SK-N-SH (cell line): ENCODE results near the gene IFNG-AS1. TPM values are rescaled to one million over a fixed set of nuclear protein-coding genes. Genes with fewer than 3 reads are reported as not detected.

Experiments
- CTCF ChIA-PET: fragments of 300-600, 350-600 bp; formaldehyde crosslinking; extraction: SDS; loops from one replicate; lab custom pipeline; 2021; lab: Yijun Ruan, JAX
- POLR2A ChIA-PET: fragments of 350-600 bp; sonication (Branson Sonifier 250); formaldehyde crosslinking; extraction: SDS; loops from one replicate; lab custom pipeline; 2020; ENCODE audit warnings: antibody characterized with exemption, inconsistent platforms; lab: Yijun Ruan, JAX
- DNase-seq: peaks from one replicate; pipeline ENCODE4 v3.0.0; 2012
- H2AFZ ChIP-seq: fragments of 200-600 bp; sonication (generic); 2 replicates; pipeline ENCODE4 v1.8.1; 2016; ENCODE audit warnings: antibody characterized with exemption, mild to moderate bottlenecking, low read depth
- H3F3A ChIP-seq: fragments of 200-600 bp; sonication (generic); replicated peaks from 2 replicates; pipeline ENCODE3; 2016; ENCODE audit warnings: antibody characterized with exemption, mild to moderate bottlenecking; ENCODE audit not compliant: insufficient read depth
- H3K27ac ChIP-seq, 2 experiments: fragments of 200-500 bp in 1 of 2; fragments of 200-600 bp in 1 of 2; sonication (Bioruptor generic) in 1 of 2; sonication (generic), shearing (Covaris generic) in 1 of 2; 2 replicates each; pipeline versions ENCODE4 v1.5.1 to v1.6.1; 2014 to 2016; ENCODE audit warnings: low read depth in 2 of 2, inconsistent platforms in 1 of 2, low read length in 1 of 2, mild to moderate bottlenecking in 1 of 2, mixed read lengths in 1 of 2
- H3K27me3 ChIP-seq: fragments of 200-600 bp; sonication (generic), shearing (Covaris generic); 2 replicates; pipeline ENCODE4 v1.6.1; 2016; ENCODE audit warnings: mixed run types; ENCODE audit not compliant: insufficient read depth
- H3K36me3 ChIP-seq, 2 experiments: fragments of 200-500 bp in 1 of 2; fragments of 200-600 bp in 1 of 2; sonication (Bioruptor generic) in 1 of 2; sonication (generic) in 1 of 2; replicated peaks in 1 of 2; 2 replicates each; pipeline versions ENCODE3 to v1.5.1; 2014 to 2016; ENCODE audit warnings: low read length in 1 of 2, mild to moderate bottlenecking in 1 of 2; ENCODE audit not compliant: insufficient read depth in 2 of 2, control insufficient read depth in 1 of 2
- H3K4me1 ChIP-seq, 2 experiments: fragments of 200-500 bp in 1 of 2; fragments of 200-600 bp in 1 of 2; sonication (Bioruptor generic) in 1 of 2; sonication (generic), shearing (Covaris generic) in 1 of 2; 2 replicates each; pipeline versions ENCODE4 v1.5.1 to v1.6.1; 2014 to 2016; ENCODE audit warnings: low read depth in 1 of 2, low read length in 1 of 2, mixed run types in 1 of 2; ENCODE audit not compliant: insufficient read depth in 2 of 2, control insufficient read depth in 1 of 2
- H3K4me2 ChIP-seq: fragments of 200-600 bp; sonication (generic), shearing (Covaris generic); 2 replicates; pipeline ENCODE4 v1.6.1; 2017; ENCODE audit warnings: mixed run types
- H3K4me3 ChIP-seq, 2 experiments: fragments of 200-500 bp in 1 of 2; fragments of 200-600 bp in 1 of 2; sonication (Bioruptor generic) in 1 of 2; sonication (generic), shearing (Covaris generic) in 1 of 2; 2 replicates each; pipeline versions ENCODE4 v1.5.1 to v1.8.1; 2014 to 2016; ENCODE audit warnings: low read depth in 2 of 2, inconsistent platforms in 1 of 2, low read length in 1 of 2, mild to moderate bottlenecking in 1 of 2, mixed read lengths in 1 of 2, moderate library complexity in 1 of 2
- H3K79me2 ChIP-seq: fragments of 200-600 bp; sonication (generic); 2 replicates; pipeline ENCODE4 v1.8.1; 2017; ENCODE audit warnings: mild to moderate bottlenecking; ENCODE audit not compliant: insufficient read depth
- H3K9ac ChIP-seq: fragments of 200-600 bp; sonication (generic); 2 replicates; pipeline ENCODE4 v1.6.1; 2017; ENCODE audit warnings: mixed run types
- H3K9me2 ChIP-seq: fragments of 200-600 bp; sonication (generic); 2 replicates; pipeline ENCODE4 v1.6.1; 2017; ENCODE audit warnings: mixed run types
- H3K9me3 ChIP-seq: fragments of 200-600 bp; sonication (generic); 2 replicates; pipeline ENCODE4 v1.6.1; 2017; ENCODE audit warnings: mixed run types, mild to moderate bottlenecking, moderate library complexity
- H4K20me1 ChIP-seq: fragments of 200-600 bp; sonication (generic); 2 replicates; pipeline ENCODE4 v1.6.1; 2017; ENCODE audit warnings: mild to moderate bottlenecking, mixed run types; ENCODE audit not compliant: insufficient read depth
- ELF1 ChIP-seq: IDR thresholded peaks from 2 replicates; pipeline ENCODE4 v1.4.0; 2012
- EP300 ChIP-seq, 2 experiments: IDR thresholded peaks; 2 replicates each; pipeline versions ENCODE4 v1.4.0 to v1.6.1; 2012; ENCODE audit warnings: borderline replicate concordance in 1 of 2, low read depth in 1 of 2, low read length in 1 of 2
- FOSL2 ChIP-seq: IDR thresholded peaks from 2 replicates; pipeline ENCODE4 v1.4.0; 2012; ENCODE audit warnings: low read depth, mild to moderate bottlenecking, moderate library complexity, borderline replicate concordance
- FOXJ3 ChIP-seq: sonication (generic); formaldehyde crosslinking; IDR thresholded peaks from 2 replicates; pipeline ENCODE4 v1.5.1; 2020; ENCODE audit warnings: mild to moderate bottlenecking, missing genetic modification reagents
- GABPA ChIP-seq: IDR thresholded peaks from 2 replicates; pipeline ENCODE4 v1.4.0; 2012; ENCODE audit warnings: low read depth, mild to moderate bottlenecking
- IRF3 ChIP-seq: fragments of 150-350 bp; IDR thresholded peaks from 2 replicates; pipeline ENCODE4 v1.6.1; 2016; ENCODE audit warnings: mild to moderate bottlenecking, low read depth, low read length
- JUND ChIP-seq: IDR thresholded peaks from 2 replicates; pipeline ENCODE4 v1.4.0; 2012
- MAX ChIP-seq: IDR thresholded peaks from 2 replicates; pipeline ENCODE4 v1.4.0; 2012; ENCODE audit warnings: low read depth
- MEF2A ChIP-seq: IDR thresholded peaks from 2 replicates; pipeline ENCODE4 v1.4.0; 2012; ENCODE audit warnings: low read depth, borderline replicate concordance
- MXI1 ChIP-seq: IDR thresholded peaks from 2 replicates; pipeline ENCODE4 v1.6.1; 2012; ENCODE audit warnings: mild to moderate bottlenecking, low read depth, low read length, improper control_type of control experiment
- POLR2AphosphoS5 ChIP-seq: IDR thresholded peaks from 2 replicates; pipeline ENCODE4 v1.6.1; 2012; ENCODE audit warnings: low read depth, low read length
- RCOR1 ChIP-seq: fragments of 150-350 bp; IDR thresholded peaks from 2 replicates; pipeline ENCODE4 v1.6.1; 2017; ENCODE audit warnings: antibody characterized with exemption, low read length
- SIN3A ChIP-seq: IDR thresholded peaks from 2 replicates; pipeline ENCODE4 v1.6.1; 2012; ENCODE audit warnings: low read depth, mild to moderate bottlenecking, low read length, moderate library complexity, borderline replicate concordance
- USF1 ChIP-seq: IDR thresholded peaks from 2 replicates; pipeline ENCODE4 v1.4.0; 2012; ENCODE audit warnings: low read depth, borderline replicate concordance
- USF2 ChIP-seq: fragments of 150-350 bp; IDR thresholded peaks from 2 replicates; pipeline ENCODE4 v1.6.1; 2017; ENCODE audit warnings: antibody characterized with exemption, low read length, low read depth, borderline replicate concordance
- YY1 ChIP-seq: IDR thresholded peaks from 2 replicates; pipeline ENCODE4 v1.4.0; 2012; ENCODE audit warnings: low read depth, mild to moderate bottlenecking
- ZBTB33 ChIP-seq: IDR thresholded peaks from 2 replicates; pipeline ENCODE4 v1.4.0; 2012; ENCODE audit warnings: low read depth, borderline replicate concordance
- WGBS: methylation state at CpG from one replicate; pipeline ENCODE4 v1.1.6; 2017; ENCODE audit warnings: low lambda C conversion rate; 5-methylcytosine and 5-hydroxymethylcytosine counted together
- polyA plus RNA-seq, 3 experiments: library from polyadenylated mRNA; depleted of rRNA; stranded (reverse); fragments of >200 nt; gene quantifications; 2 replicates each; pipeline ENCODE4 v1.2.3, GENCODE V29; 2012

The IFNG-AS1 gene
- polyA plus RNA-seq, 1 of the 3 experiments (the other 2 are of a cell fraction): not detected

- TF ChIP-seq USF1 (no peak), ELF1 (no peak), ZBTB33 (no peak), SIN3A (no peak)
Observed at GRCh38 chr12:68043435-68043834, 54.2 kb downstream of the IFNG-AS1 start (continued).

- no peak for DNase-seq
- no peaks in the 10 kb centered on the region for H3K4me1 ChIP-seq
- H3K4me3 ChIP-seq: no peak overlapping the region
- H3F3A ChIP-seq: no peaks in the 10 kb centered on the region
- no peak overlapping the region for H3K27ac ChIP-seq
- no peaks in the 10 kb centered on the region for H3K9me3 ChIP-seq
- peaks cover 6% of the 10 kb centered on the region; the same call in 1 of the 2 replicates for H3K27me3 ChIP-seq
- H3K79me2 ChIP-seq: no peaks in the 10 kb centered on the region
- H2AFZ ChIP-seq: no peak overlapping the region
- POLR2A ChIA-PET: no interaction called here
- no peak overlapping the region for H3K9ac ChIP-seq
- H3K4me2 ChIP-seq: no peak overlapping the region
- CTCF ChIA-PET: interaction anchor here (0.6 to 2.8 kb wide), 4 partner anchors 8 to 268 kb away, joined by 3 to 18 read pairs (median 6); no protein-coding TSS in a partner anchor
- TF ChIP-seq MEF2A (no peak), USF2 (no peak), POLR2AphosphoS5 (no peak), USF1 (no peak), ELF1 (no peak), JUND (no peak), FOSL2 (no peak), GABPA (no peak)
- no peaks in the 10 kb centered on the region for H3K9me2 ChIP-seq
- WGBS: 0% methylated on average over 1 of the region's 1 CpG
- no peaks in the 10 kb centered on the region for H3K36me3 ChIP-seq
- no peaks in the 10 kb centered on the region for H4K20me1 ChIP-seq
Observed at GRCh38 chr12:68048648-68049297, 59.5 kb downstream of the IFNG-AS1 start.

- no peak overlapping the region for H3K4me2 ChIP-seq
- no peak overlapping the region for H3K9ac ChIP-seq
- no peaks in the 10 kb centered on the region for H3K9me3 ChIP-seq
- H3K27ac ChIP-seq: no peak overlapping the region
- POLR2A ChIA-PET: no interaction called here
- WGBS: 33% methylated on average over 2 of the region's 2 CpGs
- CTCF ChIA-PET: no interaction called here
- H3K27me3 ChIP-seq: peaks cover 2% of the 10 kb centered on the region; the same call in 1 of the 2 replicates
- DNase-seq: no peak
- H3K4me1 ChIP-seq: no peaks in the 10 kb centered on the region
- no peaks in the 10 kb centered on the region for H3K9me2 ChIP-seq
- no peaks in the 10 kb centered on the region for H3K36me3 ChIP-seq
- no peaks in the 10 kb centered on the region for H3K79me2 ChIP-seq
- no peaks in the 10 kb centered on the region for H4K20me1 ChIP-seq
- H2AFZ ChIP-seq: no peak overlapping the region
- H3F3A ChIP-seq: no peaks in the 10 kb centered on the region
- H3K4me3 ChIP-seq: no peak overlapping the region
- TF ChIP-seq IRF3 (no peak), USF2 (no peak), RCOR1 (no peak), POLR2AphosphoS5 (no peak), FOSL2 (no peak), YY1 (no peak), JUND (no peak), EP300 (IDR thresholded peaks at IDR 0.05; ENCODE audit: borderline replicate concordance in 1 of 2, low read depth in 1 of 2, low read length in 1 of 2) (no peak), FOXJ3 (CRISPR knock-in tag) (no peak), MXI1 (no peak), MAX (no peak)
Observed at GRCh38 chr12:68056300-68056699, 67.1 kb downstream of the IFNG-AS1 start.
